ENCODE results near the gene BANF1. TPM values are rescaled to one million over a fixed set of nuclear protein-coding genes. Genes with fewer than 3 reads are reported as not detected.
A peak's percentile ranks its signal among the peaks of the same experiment; 100 is the strongest.

The BANF1 gene
- total and polyA plus RNA-seq, 2 of the 13 experiments (the other 11 are each of a cell fraction or from before 2014, with no cell fraction given) = 40.5 to 86.5 TPM

GRCh38 chr11:66015936-66016792 lies 13.9 kb downstream of the BANF1 start:
- Histone ChIP-seq H3K79me2 (ENCODE audit: insufficient read depth, low read length) (no peaks in the 10 kb centered on the region), H3K36me3 (replicated peaks in 1 of 2; ENCODE audit: control insufficient read depth in 1 of 2, insufficient read depth in 2 of 2, low read length in 2 of 2) (no peaks in the 10 kb centered on the region), H3K9ac (ENCODE audit: insufficient read depth, low read depth, low read length) (no peak overlapping the region), H3K4me3 (replicated peaks in 1 of 3; ENCODE audit: insufficient read depth in 1 of 3, low read depth in 2 of 3, low read length in 3 of 3) (no peak overlapping the region), H3K4me2 (ENCODE audit: low read depth, low read length) (no peak overlapping the region), H4K20me1 (ENCODE audit: insufficient read depth, low read length) (no peaks in the 10 kb centered on the region), H3K27me3 (ENCODE audit: control insufficient read depth in 1 of 2, insufficient read depth in 2 of 2, low read length in 2 of 2) (peaks cover 10 to 39% of the 10 kb centered on the region in 2 experiments; a peak in 4 of 5 replicates), H3K9me3 (ENCODE audit: low read length) (no peaks in the 10 kb centered on the region), H3K27ac (ENCODE audit: extremely low read length, insufficient read depth, low read length) (no peak overlapping the region), H2AFZ (ENCODE audit: low read length) (no peak overlapping the region), H3K4me1 (ENCODE audit: insufficient read depth, low read length) (peaks cover 1% of the 10 kb centered on the region; the same call in 1 of the 2 replicates)
- CTCF ChIA-PET (ENCODE audit: low intra/inter-chr PET ratio, low total read pairs) = no interaction called here
- DNase-seq (ENCODE audit: low spot score) (no peak), FAIRE-seq (no peak), ATAC-seq (0 out of 3 replicates have a peak, but pooled peaks have one; percentile 6)
- POLR2A ChIA-PET = interaction anchor here (0.6 kb wide), 1 partner anchor 15 kb away, joined by 3 read pairs; no protein-coding TSS in a partner anchor
- in situ Hi-C loops (cut with HindIII; ENCODE audit: extremely low pct_ligation_motif_present, low pct_unique_long_range_greater_than_20kb) = no loop called here
- 10% methylated on average over 8 of the region's 18 CpGs for WGBS (ENCODE audit: low lambda C conversion rate)
- TF ChIP-seq PHF5A (CRISPR knock-in tag; IDR thresholded peaks at IDR 0.05; ENCODE audit: low read depth, unreplicated experiment) = no peak
- TF ChIP-seq JUNB (CRISPR knock-in tag; IDR thresholded peaks at IDR 0.05; ENCODE audit: borderline replicate concordance) = no peak
- no peak for TF ChIP-seq DDIT3 (CRISPR knock-in tag; IDR thresholded peaks at IDR 0.05)
- no peak for TF ChIP-seq KAT8 (CRISPR knock-in tag; IDR thresholded peaks at IDR 0.05)
- TF ChIP-seq ESRRA (CRISPR knock-in tag; IDR thresholded peaks at IDR 0.05; ENCODE audit: low read depth) = no peak
- TF ChIP-seq SCMH1 (CRISPR knock-in tag; IDR thresholded peaks at IDR 0.05; ENCODE audit: borderline replicate concordance) = no peak
- TF ChIP-seq PHF8 (CRISPR knock-in tag; IDR thresholded peaks at IDR 0.05) = no peak
- TF ChIP-seq THAP7 (CRISPR knock-in tag; IDR thresholded peaks at IDR 0.05) = no peak
- no peak for TF ChIP-seq ZBTB8A (CRISPR knock-in tag; IDR thresholded peaks at IDR 0.05; ENCODE audit: borderline replicate concordance, low read depth)
- no peak for TF ChIP-seq NR1H2 (CRISPR knock-in tag; IDR thresholded peaks at IDR 0.05; ENCODE audit: borderline replicate concordance, low read depth)
- no TSS peak for BruUV-seq (replicated peaks)
- intact Hi-C loops (cut with micrococcal nuclease; ENCODE audit: unreplicated experiment) = no loop called here

Measured in HepG2 (cell line).